ENCODE measurements around the gene SNCG.
"Not testable (repeated sequence)": the region's sequence is repeated elsewhere in the genome, so short reads cannot be mapped to it uniquely, and the experiment has no call there.

Gene SNCG

DNA sequence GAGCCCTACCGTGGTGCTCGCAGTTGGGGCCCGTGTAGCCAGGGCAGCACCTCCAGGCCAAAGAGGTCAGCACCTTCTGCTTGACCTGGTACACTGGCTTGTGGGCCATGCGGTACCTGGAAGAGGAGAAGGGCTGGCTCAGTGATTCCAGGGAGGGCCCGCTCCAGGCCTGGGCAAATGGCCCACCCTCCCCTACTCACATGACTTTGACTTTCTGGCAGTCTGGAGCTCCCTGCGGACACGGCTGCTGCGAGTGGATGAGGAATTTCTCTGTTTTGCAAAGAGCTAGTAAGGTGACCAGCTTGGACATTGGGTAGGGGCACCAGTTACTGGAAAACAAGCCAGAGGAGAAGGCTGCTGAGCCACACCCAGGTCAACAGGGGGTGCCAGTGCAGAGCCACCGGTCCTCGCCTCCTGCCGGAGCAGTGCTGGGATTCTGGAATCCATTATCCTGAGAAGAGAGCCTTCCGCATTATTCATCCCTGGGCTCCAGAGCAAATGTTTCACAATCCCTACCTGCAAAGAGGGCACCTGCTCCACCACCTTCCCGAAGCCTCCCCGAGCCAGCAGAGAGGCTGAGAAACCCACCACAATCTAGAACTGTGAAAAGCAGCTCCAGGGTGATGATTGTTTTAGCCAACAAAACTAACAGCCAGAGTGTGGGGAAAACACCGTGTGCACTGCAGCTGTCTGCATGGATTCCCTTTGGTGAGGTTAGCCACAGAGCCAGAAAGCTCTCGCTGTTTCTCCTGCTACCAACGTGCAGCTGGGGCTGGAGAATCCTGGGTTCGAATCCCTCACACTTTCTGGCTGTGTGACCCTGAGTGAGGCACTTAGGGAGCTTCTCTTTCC is 12.8 kb upstream of the SNCG start:
- FAIRE-seq = no peak

GRCh38 chr10:86946213-86947155 is 11.9 kb upstream of the SNCG start:
- FAIRE-seq = no peak

- FAIRE-seq = not testable (repeated sequence)
Observed at GRCh38 chr10:86947806-86948205, 10.6 kb upstream of the SNCG start.

DNA sequence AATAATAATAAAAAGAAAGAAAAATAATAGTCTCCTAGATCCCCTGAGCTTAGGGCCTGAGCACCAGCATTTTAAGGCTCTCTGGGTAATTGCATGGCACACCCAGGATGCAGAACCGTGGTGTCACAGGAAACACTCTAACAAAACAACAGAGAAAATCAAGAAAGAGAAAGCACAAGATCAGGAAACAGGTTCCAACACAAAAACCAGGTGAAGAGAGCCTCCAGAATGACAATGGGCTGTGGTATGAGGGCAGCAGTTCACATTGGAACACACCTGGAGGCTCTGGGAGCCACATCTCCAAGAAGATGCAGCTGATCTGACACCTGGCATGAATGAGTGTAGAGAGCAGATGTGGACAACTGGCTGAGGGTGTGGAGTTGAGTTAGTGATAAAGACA is 8.1 kb upstream of the SNCG start:
- FAIRE-seq = no peak

DNA sequence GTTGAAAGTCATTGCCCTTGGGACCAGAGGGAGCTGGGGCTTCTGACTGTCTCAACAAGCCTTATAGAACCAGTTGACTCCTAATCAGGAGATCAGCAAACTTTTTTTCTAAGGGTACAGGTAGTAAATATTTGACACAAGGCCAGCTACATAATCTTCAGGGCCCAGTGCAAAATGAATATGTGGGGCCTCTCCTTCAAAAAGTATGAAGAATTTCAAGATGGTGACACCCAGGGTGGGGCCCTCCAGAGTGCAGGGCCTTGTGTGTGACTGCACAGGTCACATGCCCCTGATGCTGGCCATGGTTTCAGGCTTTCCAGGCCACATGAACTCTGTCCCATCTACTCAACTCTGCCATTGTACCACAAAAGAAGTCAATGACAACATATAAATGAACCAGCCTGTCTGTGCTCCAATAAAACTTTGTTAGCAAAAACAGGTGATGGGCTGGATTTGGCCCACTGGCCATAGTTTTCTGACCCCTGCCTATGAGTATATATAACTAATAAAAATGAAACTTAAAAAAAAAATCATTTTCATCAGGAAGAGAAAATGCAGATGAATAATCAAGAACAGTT is 7.1 kb upstream of the SNCG start:
- FAIRE-seq = no peak

DNA sequence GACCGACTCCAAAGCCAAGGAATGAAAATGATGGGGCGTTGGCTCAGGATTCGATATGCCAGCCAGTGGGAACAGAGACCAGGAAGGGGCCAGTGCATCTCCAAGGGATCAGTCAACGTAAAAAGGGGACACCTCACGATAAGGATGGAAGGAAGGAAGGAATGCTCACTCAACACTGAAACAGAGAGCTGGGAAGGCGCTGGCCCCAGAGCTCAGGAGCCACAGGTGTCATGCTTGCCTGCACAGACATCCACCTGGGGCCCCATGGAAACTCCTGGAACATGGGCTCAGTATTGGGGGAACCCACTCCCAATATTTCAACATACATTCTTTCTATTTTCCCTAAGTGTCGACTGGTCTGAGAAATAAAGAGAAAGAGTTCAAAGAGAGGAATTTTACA is 6.3 kb upstream of the SNCG start:
- no peak for FAIRE-seq

- FAIRE-seq = not testable (repeated sequence)
Observed at GRCh38 chr10:86952697-86953096, 5.7 kb upstream of the SNCG start.

- peak; percentile 91 for FAIRE-seq
Observed at GRCh38 chr10:86953747-86954680, 4.4 kb upstream of the SNCG start.

- FAIRE-seq = no peak
Observed at GRCh38 chr10:86954681-86955500, 3.5 kb upstream of the SNCG start.

GRCh38 chr10:86955501-86956194 is 2.8 kb upstream of the SNCG start:
- FAIRE-seq = no peak

- no peak for FAIRE-seq
Observed at GRCh38 chr10:86956195-86956847, 2.1 kb upstream of the SNCG start.

DNA sequence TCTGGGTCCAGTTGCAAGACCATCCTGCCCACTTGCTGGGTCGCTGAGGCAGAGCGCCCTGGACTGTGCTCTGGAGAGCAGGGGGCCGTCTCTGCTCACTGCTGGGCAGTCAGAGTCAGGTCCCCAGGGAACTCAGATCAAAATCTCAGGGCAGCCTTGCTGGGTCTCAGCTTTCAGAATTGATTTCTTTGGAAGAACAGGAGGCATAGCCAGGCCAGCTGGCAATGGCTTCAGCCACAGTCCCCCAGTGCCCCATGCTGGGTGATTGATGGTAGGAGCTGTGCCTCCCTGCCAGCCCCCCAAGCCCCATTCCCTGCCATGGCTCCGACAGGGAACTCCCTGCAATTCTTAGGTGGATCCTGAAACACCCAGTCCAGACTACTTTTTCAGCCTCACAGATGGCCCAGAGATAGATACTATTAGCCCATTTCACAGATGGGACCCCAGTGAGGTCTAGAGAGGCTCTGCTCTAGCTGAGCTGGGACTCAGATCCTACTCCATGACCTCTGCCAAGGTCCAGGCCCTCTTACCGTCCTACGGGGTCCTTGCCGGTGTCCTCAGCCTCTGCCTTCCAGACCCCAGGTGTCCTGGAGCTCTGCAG is 1.5 kb upstream of the SNCG start:
- FAIRE-seq = no peak

- FAIRE-seq = no peak
Observed at GRCh38 chr10:86957471-86958115, 806 bp upstream of the SNCG start, which contains the start of gene MMRN2. Gene MMRN2 (minus strand): TSS chr10:86957615. CDS start chr10:86957541, 74 bp downstream.

- FAIRE-seq = no peak
Observed at GRCh38 chr10:86958901-86959736, 720 bp downstream of the SNCG start.

GRCh38 chr10:86959737-86960002 is 1.3 kb downstream of the SNCG start:
- no peak for FAIRE-seq

- no peak for FAIRE-seq
Observed at GRCh38 chr10:86960003-86960862, 1.8 kb downstream of the SNCG start.

GRCh38 chr10:86960863-86961434 is 2.5 kb downstream of the SNCG start:
- FAIRE-seq = no peak

Data from TTC549 (cell line).